Body of pancreas (tissue), 4 donors: Measurements from ENCODE around the gene BDKRB2. TPM values are rescaled to one million over a fixed set of nuclear protein-coding genes. Genes with fewer than 3 reads are reported as not detected.

Experiments used
- ATAC-seq: fragments of 150-250 bp; one replicate; pipeline ENCODE4 v1.9.1; 2016
- DNase-seq, 4 donors: peaks; one replicate each; pipeline ENCODE4 v3.0.0-alpha.2; 2019
- H3K27ac ChIP-seq, 4 donors: fragments of 200-600 bp; sonication (generic); 1 replicate in 3 of 4; 2 replicates in 1 of 4; pipeline versions ENCODE4 v1.5.1 to v1.6.1; 2016 to 2019; ENCODE audit warnings: mild to moderate bottlenecking in 1 of 4, mixed read lengths in 1 of 4, moderate library complexity in 1 of 4
- H3K27me3 ChIP-seq, 2 donors: fragments of 200-600 bp; sonication (generic); one replicate each; pipeline ENCODE4 v1.6.0; 2016; ENCODE audit warnings: mild to moderate bottlenecking in 1 of 2
- H3K36me3 ChIP-seq, 2 donors: fragments of 200-600 bp; sonication (generic); replicated peaks in 1 of 2; 2 replicates each; pipeline ENCODE4 v1.5.1; 2016; ENCODE audit warnings: low read depth in 2 of 2; ENCODE audit not compliant: insufficient read depth in 1 of 2
- H3K4me1 ChIP-seq: fragments of 200-600 bp; sonication (generic); one replicate; pipeline ENCODE4 v1.6.0; 2016
- H3K4me3 ChIP-seq, 2 donors: fragments of 200-600 bp; sonication (generic); 1 replicate in 1 of 2; 2 replicates in 1 of 2; pipeline ENCODE4 v1.5.1; 2016 to 2019
- H3K9me3 ChIP-seq, 3 donors: fragments of 200-600 bp; sonication (generic); 1 replicate in 2 of 3; 2 replicates in 1 of 3; pipeline ENCODE4 v1.5.1; 2016
- CTCF ChIP-seq, 7 experiments: fragments of 450-650 bp in 4 of 7; fragments of 200-600 bp in 3 of 7; sonication (generic) in 3 of 7; IDR thresholded peaks; one replicate each; pipeline ENCODE4 v1.5.1; 2016 to 2019; ENCODE audit warnings: antibody characterized with exemption in 7 of 7
- POLR2A ChIP-seq, 3 donors: fragments of 450-650 bp; IDR thresholded peaks; one replicate each; pipeline ENCODE4 v1.6.1; 2016; ENCODE audit warnings: antibody characterized with exemption in 3 of 3, mild to moderate bottlenecking in 2 of 3
- WGBS, 2 donors: methylation state at CpG; one replicate each; pipeline ENCODE4 v1.1.5; 2017; 5-methylcytosine and 5-hydroxymethylcytosine counted together
- intact Hi-C: fragments of 100-400 bp; cut with DNase I; formaldehyde crosslinking; loops from one replicate; pipeline ENCODE4 v1.15.1; 2023
- small RNA-seq: library from RNA; depleted of rRNA; stranded (forward); fragments of <200 nt; gene quantifications from one replicate; pipeline ENCODE3, GENCODE V24; 2016
- total RNA-seq, 2 donors: library from RNA; depleted of rRNA; stranded (reverse); fragments of >200 nt; gene quantifications; one replicate each; pipeline ENCODE4 v1.1.0, GENCODE V29; 2016

BDKRB2 gene
- total RNA-seq, 2 donors from 2014 or later, result 9.6 to 11.4 TPM

- 83 to 86% methylated on average over 1 of the region's 1 CpG for WGBS, 2 donors
- intact Hi-C loops, result no loop called here
- H3K36me3 ChIP-seq, result peaks cover 0 to 18% of the 10 kb centered on the region in 2 donors
- TF ChIP-seq POLR2A (IDR thresholded peaks at IDR 0.05) (no peak), CTCF (IDR thresholded peaks at IDR 0.05) (no peak)
- DNase-seq, result no peak
- peaks cover 13% of the 10 kb centered on the region for H3K4me1 ChIP-seq
- ATAC-seq, result no peak
- H3K9me3 ChIP-seq, result no peaks in the 10 kb centered on the region
- H3K27me3 ChIP-seq, result no peaks in the 10 kb centered on the region
- no peak overlapping the region for H3K4me3 ChIP-seq
- H3K27ac ChIP-seq, result no peak overlapping the region
Observed at GRCh38 chr14:96287856-96288255, 83.2 kb downstream of the BDKRB2 start.

Small RNA genes within 50 kb of the gene (small RNA-seq; reads per million reads assigned to genes)
- not detected for gene CKS1BP1

Other genes starting within 250 kb of the BDKRB2 start
- gene C14orf132, start 165.5 kb upstream of the BDKRB2 start, total RNA-seq, result 1 to 10 TPM; 4.4 to 4.6 TPM
- not detected for gene BDKRB1, start 51.4 kb downstream of the BDKRB2 start, total RNA-seq
- gene ATG2B, start 158.5 kb downstream of the BDKRB2 start, total RNA-seq, result 10 to 100 TPM; 26.2 to 51.7 TPM
- gene GSKIP, start 158.7 kb downstream of the BDKRB2 start, total RNA-seq, result 10 to 100 TPM in 1 of 2 donors, 1 to 10 TPM in 1; 8.0 to 11.2 TPM
- 1 to 10 TPM; 1.6 to 4.3 TPM for gene AK7, start 187.3 kb downstream of the BDKRB2 start, total RNA-seq